ENCODE measurements around the gene IRAK3. TPM values are rescaled to one million over a fixed set of nuclear protein-coding genes. Genes with fewer than 3 reads are reported as not detected.

The IRAK3 gene, protein sequence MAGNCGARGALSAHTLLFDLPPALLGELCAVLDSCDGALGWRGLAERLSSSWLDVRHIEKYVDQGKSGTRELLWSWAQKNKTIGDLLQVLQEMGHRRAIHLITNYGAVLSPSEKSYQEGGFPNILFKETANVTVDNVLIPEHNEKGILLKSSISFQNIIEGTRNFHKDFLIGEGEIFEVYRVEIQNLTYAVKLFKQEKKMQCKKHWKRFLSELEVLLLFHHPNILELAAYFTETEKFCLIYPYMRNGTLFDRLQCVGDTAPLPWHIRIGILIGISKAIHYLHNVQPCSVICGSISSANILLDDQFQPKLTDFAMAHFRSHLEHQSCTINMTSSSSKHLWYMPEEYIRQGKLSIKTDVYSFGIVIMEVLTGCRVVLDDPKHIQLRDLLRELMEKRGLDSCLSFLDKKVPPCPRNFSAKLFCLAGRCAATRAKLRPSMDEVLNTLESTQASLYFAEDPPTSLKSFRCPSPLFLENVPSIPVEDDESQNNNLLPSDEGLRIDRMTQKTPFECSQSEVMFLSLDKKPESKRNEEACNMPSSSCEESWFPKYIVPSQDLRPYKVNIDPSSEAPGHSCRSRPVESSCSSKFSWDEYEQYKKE
- 7.5 and 8.6 TPM in 2 replicates for total RNA-seq
- polyA plus RNA-seq = 1.2 and 1.8 TPM in 2 replicates

DNA sequence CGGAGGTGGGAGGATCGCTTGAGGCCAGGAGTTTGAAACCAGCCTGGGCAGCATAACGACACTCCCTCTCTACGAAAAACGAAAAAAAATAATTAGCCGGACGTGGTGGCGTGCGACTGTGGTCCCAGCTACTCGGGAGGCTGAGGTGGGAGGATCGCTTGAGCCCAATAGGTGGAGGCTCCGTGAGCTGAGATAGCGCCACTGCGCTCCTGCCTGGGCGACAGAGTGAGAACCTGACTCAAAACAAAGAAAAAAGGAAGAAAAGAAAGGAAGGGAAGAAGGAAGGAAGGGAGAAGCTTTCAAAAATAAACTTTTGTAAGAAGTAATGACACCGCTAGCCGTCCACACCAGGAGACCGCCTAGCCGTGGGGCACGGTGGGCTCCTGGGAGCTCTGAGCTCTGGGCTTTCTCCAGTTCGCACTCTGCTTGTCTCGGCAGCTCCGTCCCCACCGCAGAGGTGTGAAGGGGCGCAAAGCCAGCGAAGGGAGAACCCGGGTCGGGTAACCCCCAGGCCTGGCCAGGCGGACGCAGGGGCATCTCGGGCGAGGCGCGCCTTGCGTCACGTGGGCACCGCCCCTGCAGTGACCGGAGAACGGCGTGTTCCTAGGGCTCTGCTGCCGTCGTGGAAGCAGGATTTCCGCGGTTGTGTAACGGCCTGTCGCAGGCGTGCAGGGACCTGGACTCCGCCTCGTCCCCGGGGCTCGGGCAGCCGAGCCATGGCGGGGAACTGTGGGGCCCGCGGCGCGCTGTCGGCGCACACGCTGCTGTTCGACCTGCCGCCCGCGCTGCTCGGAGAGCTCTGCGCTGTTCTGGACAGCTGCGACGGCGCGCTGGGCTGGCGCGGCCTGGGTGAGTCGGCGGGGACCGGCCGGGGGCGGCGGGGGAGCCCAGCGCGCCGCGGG is at the start of gene IRAK3:
IRAK3 (plus strand) TSS at position 631 of the 902 bp plus-strand sequence; CDS start at position 717, 86 bp downstream.
- Histone ChIP-seq H3K36me3 (replicated peaks; ENCODE audit: insufficient read depth, low read depth) (no peaks in the 10 kb centered on the region), H3K9me2 (replicated peaks; ENCODE audit: insufficient read depth) (no peaks in the 10 kb centered on the region), H3K27ac (peak within 1 kb of the TSS; percentile 83), H4K20me1 (ENCODE audit: insufficient read depth, poor library complexity, severe bottlenecking) (no peaks in the 10 kb centered on the region), H3K79me2 (peaks cover 3% of the 10 kb centered on the region), H3K27me3 (peaks cover 7% of the 10 kb centered on the region), H2AFZ (peak within 1 kb of the TSS; percentile 84), H3K9me3 (ENCODE audit: low read depth) (no peaks in the 10 kb centered on the region), H3K4me2 (peak within 1 kb of the TSS; percentile 86), H3K4me1 (ENCODE audit: insufficient read depth) (no peaks in the 10 kb centered on the region), H3K4me3 (peak within 1 kb of the TSS; percentile 37)
- peak; percentile 69 for DNase-seq (ENCODE audit: low spot score)
- WGBS (ENCODE audit: low lambda C conversion rate, missing lambda C conversion rate) = 28% methylated on average over 66 of the region's 82 CpGs
- TF ChIP-seq EZH2 (IDR thresholded peaks at IDR 0.05; ENCODE audit: borderline replicate concordance) (no peak), EZH2phosphoT487 (IDR thresholded peaks at IDR 0.05; ENCODE audit: low read depth, severe bottlenecking, unreplicated experiment) (no peak)

DNA sequence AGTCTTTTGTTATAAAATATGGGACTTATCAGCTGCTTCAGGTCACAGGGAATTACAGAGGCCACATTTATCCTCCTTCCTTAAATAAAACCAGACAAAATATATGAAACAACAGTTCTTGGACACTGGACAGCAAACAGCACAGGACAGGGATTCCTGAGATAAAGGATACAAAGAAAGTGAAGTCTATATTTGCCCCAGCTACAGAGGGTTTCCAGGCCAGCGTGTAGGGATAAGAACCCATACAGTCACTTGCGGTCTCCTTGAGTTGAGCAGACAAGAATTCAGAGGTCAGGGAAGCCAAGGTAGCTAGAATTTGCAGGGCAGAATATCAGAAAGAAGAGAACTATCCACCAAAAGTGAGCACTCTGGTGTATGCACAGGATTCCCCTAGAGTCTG is 49.7 kb upstream of the IRAK3 start:
- no peak overlapping the region for H3K4me3 ChIP-seq
- H3K27me3 ChIP-seq = no peaks in the 10 kb centered on the region
- peaks cover 4% of the 10 kb centered on the region for H3K36me3 ChIP-seq (replicated peaks; ENCODE audit: insufficient read depth, low read depth)
- no peaks in the 10 kb centered on the region for H4K20me1 ChIP-seq (ENCODE audit: insufficient read depth, poor library complexity, severe bottlenecking)
- H3K9me3 ChIP-seq (ENCODE audit: low read depth) = peaks cover 17% of the 10 kb centered on the region
- no peaks in the 10 kb centered on the region for H3K9me2 ChIP-seq (replicated peaks; ENCODE audit: insufficient read depth)
- H3K4me2 ChIP-seq = no peak overlapping the region
- no peaks in the 10 kb centered on the region for H3K4me1 ChIP-seq (ENCODE audit: insufficient read depth)
- no peak for DNase-seq (ENCODE audit: low spot score)
- no peak overlapping the region for H2AFZ ChIP-seq
- 96% methylated on average over 2 of the region's 2 CpGs for WGBS (ENCODE audit: low lambda C conversion rate, missing lambda C conversion rate)
- TF ChIP-seq CTCF (IDR thresholded peaks at IDR 0.05; ENCODE audit: poor library complexity) = no peak
- TF ChIP-seq EZH2 (IDR thresholded peaks at IDR 0.05; ENCODE audit: borderline replicate concordance) = no peak
- no peak for TF ChIP-seq EZH2phosphoT487 (IDR thresholded peaks at IDR 0.05; ENCODE audit: low read depth, severe bottlenecking, unreplicated experiment)
- H3K79me2 ChIP-seq = peaks cover 2% of the 10 kb centered on the region
- H3K27ac ChIP-seq = no peak overlapping the region

- H3K79me2 ChIP-seq = peaks cover 2% of the 10 kb centered on the region
Measured at GRCh38 chr12:66140731-66141130, 48.3 kb upstream of the IRAK3 start.

More at GRCh38 chr12:66140731-66141130, 48.3 kb upstream of the IRAK3 start:
- Histone ChIP-seq H3K4me3 (no peak overlapping the region), H3K9me3 (ENCODE audit: low read depth) (peaks cover 17% of the 10 kb centered on the region), H3K27me3 (no peaks in the 10 kb centered on the region), H3K27ac (no peak overlapping the region), H2AFZ (no peak overlapping the region), H3K4me1 (ENCODE audit: insufficient read depth) (no peaks in the 10 kb centered on the region), H3K4me2 (no peak overlapping the region), H3K36me3 (replicated peaks; ENCODE audit: insufficient read depth, low read depth) (peaks cover 4% of the 10 kb centered on the region), H3K9me2 (replicated peaks; ENCODE audit: insufficient read depth) (no peaks in the 10 kb centered on the region), H4K20me1 (ENCODE audit: insufficient read depth, poor library complexity, severe bottlenecking) (no peaks in the 10 kb centered on the region)
- TF ChIP-seq EZH2phosphoT487 (IDR thresholded peaks at IDR 0.05; ENCODE audit: low read depth, severe bottlenecking, unreplicated experiment) (no peak), CTCF (IDR thresholded peaks at IDR 0.05; ENCODE audit: poor library complexity) (no peak)
- no peak for DNase-seq (ENCODE audit: low spot score)
